Hepatocyte (in vitro differentiated cells): ENCODE results near the gene TBC1D12. TPM values are rescaled to one million over a fixed set of nuclear protein-coding genes. Genes with fewer than 3 reads are reported as not detected.

Experiments
- DNase-seq: peaks from one replicate; pipeline ENCODE4 v3.0.0-alpha.2; 2016; ENCODE audit warnings: low spot score
- H2AFZ ChIP-seq: fragments of 200-600 bp; sonication (generic); 2 replicates; pipeline ENCODE4 v1.6.0; 2016; ENCODE audit warnings: antibody characterized with exemption, mild to moderate bottlenecking
- H3K27ac ChIP-seq: fragments of 200-600 bp; sonication (generic); 2 replicates; pipeline ENCODE4 v1.5.1; 2016; ENCODE audit warnings: mild to moderate bottlenecking
- H3K27me3 ChIP-seq: fragments of 200-600 bp; sonication (generic); 2 replicates; pipeline ENCODE4 v1.6.1; 2016
- H3K36me3 ChIP-seq: fragments of 200-600 bp; sonication (generic); replicated peaks from 2 replicates; pipeline ENCODE4 v1.5.1; 2016; ENCODE audit warnings: low read depth; ENCODE audit not compliant: insufficient read depth
- H3K4me1 ChIP-seq: fragments of 200-600 bp; sonication (generic); 2 replicates; pipeline ENCODE4 v1.5.1; 2016; ENCODE audit warnings: mild to moderate bottlenecking, moderate library complexity; ENCODE audit not compliant: insufficient read depth
- H3K4me2 ChIP-seq: fragments of 200-600 bp; sonication (generic); 2 replicates; pipeline ENCODE4 v1.6.0; 2016
- H3K4me3 ChIP-seq: fragments of 200-600 bp; sonication (generic); 2 replicates; pipeline ENCODE4 v1.5.1; 2016; ENCODE audit warnings: mild to moderate bottlenecking
- H3K79me2 ChIP-seq: fragments of 200-600 bp; sonication (generic); 2 replicates; pipeline ENCODE4 v1.6.0; 2017; ENCODE audit warnings: mild to moderate bottlenecking
- H3K9me2 ChIP-seq: fragments of 200-600 bp; sonication (generic); replicated peaks from 2 replicates; pipeline ENCODE4 v1.6.0; 2017; ENCODE audit warnings: mild to moderate bottlenecking; ENCODE audit not compliant: insufficient read depth
- H3K9me3 ChIP-seq: fragments of 200-600 bp; sonication (generic); 2 replicates; pipeline ENCODE4 v1.5.1; 2016; ENCODE audit warnings: low read depth, mild to moderate bottlenecking
- H4K20me1 ChIP-seq: fragments of 200-600 bp; sonication (generic); 2 replicates; pipeline ENCODE4 v1.6.0; 2016; ENCODE audit warnings: mild to moderate bottlenecking; ENCODE audit not compliant: insufficient read depth, poor library complexity, severe bottlenecking
- CTCF ChIP-seq: fragments of 200-600 bp; sonication (generic); IDR thresholded peaks from 2 replicates; pipeline ENCODE4 v1.5.1; 2016; ENCODE audit warnings: antibody characterized with exemption, mild to moderate bottlenecking; ENCODE audit not compliant: poor library complexity
- EZH2 ChIP-seq: fragments of 200-600 bp; sonication (generic); IDR thresholded peaks from 2 replicates; pipeline ENCODE4 v1.6.1; 2016; ENCODE audit warnings: antibody characterized with exemption, mild to moderate bottlenecking, borderline replicate concordance
- EZH2phosphoT487 ChIP-seq: fragments of 200-600 bp; sonication (generic); IDR thresholded peaks from one replicate; pipeline ENCODE4 v1.6.1; 2018; ENCODE audit warnings: antibody characterized with exemption, mild to moderate bottlenecking, low read depth, moderate library complexity; ENCODE audit not compliant: unreplicated experiment, severe bottlenecking
- WGBS: methylation state at CpG from one replicate; pipeline ENCODE4 v1.1.6; 2016; ENCODE audit warnings: low lambda C conversion rate; ENCODE audit errors: missing lambda C conversion rate; 5-methylcytosine and 5-hydroxymethylcytosine counted together
- polyA plus RNA-seq: library from polyadenylated mRNA; unstranded; fragments of >200 nt; fragmentation: Nextera tagmentation; extraction: Ambion mirVana; gene quantifications from 2 replicates; pipeline ENCODE4 v1.2.1, GENCODE V29; 2016
- total RNA-seq: library from RNA; depleted of rRNA; stranded (reverse); fragments of >200 nt; gene quantifications from 2 replicates; pipeline ENCODE4 v1.2.3, GENCODE V29; 2014

Gene TBC1D12
- total and polyA plus RNA-seq, 2 experiments from 2014 or later, result 9.2 to 15.6 TPM

DNA sequence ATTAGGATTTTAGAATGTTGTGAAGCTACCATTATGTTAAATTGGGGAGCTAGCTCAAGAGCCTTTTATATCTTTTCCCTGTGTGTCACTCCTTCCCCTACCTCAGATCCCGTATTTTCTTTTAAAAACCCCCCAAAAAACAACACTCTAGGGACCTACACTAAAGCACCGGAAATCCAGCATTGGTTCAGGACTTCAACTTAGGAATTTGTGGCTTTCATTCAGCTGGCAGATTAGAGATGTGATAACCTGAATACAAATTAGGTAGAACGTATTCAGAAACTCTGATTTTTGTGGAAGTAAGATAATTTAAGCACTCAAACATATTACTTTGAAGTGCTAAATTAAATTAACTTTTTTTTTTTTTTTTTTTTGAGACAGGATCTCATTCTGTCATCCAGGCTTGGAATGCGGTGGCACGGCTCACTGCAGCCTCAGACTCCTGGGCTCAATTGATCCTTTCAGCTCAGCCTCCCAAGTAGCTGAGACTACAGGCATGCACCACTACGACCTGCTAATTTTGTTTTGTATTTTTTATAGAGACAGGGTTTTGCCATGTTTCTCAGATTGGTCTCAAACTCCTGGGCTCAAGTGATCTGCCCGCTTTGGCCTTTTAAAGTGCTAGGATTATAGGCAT is 6.8 kb downstream of the TBC1D12 start:
- H3K27ac ChIP-seq, result no peak overlapping the region
- peaks cover 11% of the 10 kb centered on the region for H4K20me1 ChIP-seq
- H3K4me1 ChIP-seq, result peaks cover 11% of the 10 kb centered on the region
- H3K9me3 ChIP-seq, result no peaks in the 10 kb centered on the region
- H3K27me3 ChIP-seq, result no peaks in the 10 kb centered on the region
- H2AFZ ChIP-seq, result no peak overlapping the region
- no peaks in the 10 kb centered on the region for H3K9me2 ChIP-seq
- H3K4me3 ChIP-seq, result no peak overlapping the region
- no peak overlapping the region for H3K4me2 ChIP-seq
- TF ChIP-seq EZH2 (no peak), EZH2phosphoT487 (no peak), CTCF (no peak)
- H3K36me3 ChIP-seq, result no peaks in the 10 kb centered on the region
- DNase-seq, result no peak
- 67% methylated on average over 7 of the region's 7 CpGs for WGBS
- peaks cover 100% of the 10 kb centered on the region for H3K79me2 ChIP-seq

GRCh38 chr10:94411304-94411703 is 9.0 kb downstream of the TBC1D12 start:
- Histone ChIP-seq H3K4me1 (peaks cover 7% of the 10 kb centered on the region), H3K4me3 (no peak overlapping the region), H3K36me3 (no peaks in the 10 kb centered on the region), H3K27me3 (no peaks in the 10 kb centered on the region), H3K9me3 (no peaks in the 10 kb centered on the region), H3K9me2 (no peaks in the 10 kb centered on the region), H3K4me2 (no peak overlapping the region), H2AFZ (no peak overlapping the region), H3K79me2 (peaks cover 99% of the 10 kb centered on the region), H4K20me1 (peaks cover 5% of the 10 kb centered on the region), H3K27ac (no peak overlapping the region)
- TF ChIP-seq EZH2phosphoT487 (no peak), CTCF (no peak), EZH2 (no peak)
- no peak for DNase-seq
- 95% methylated on average over 3 of the region's 3 CpGs for WGBS

DNA sequence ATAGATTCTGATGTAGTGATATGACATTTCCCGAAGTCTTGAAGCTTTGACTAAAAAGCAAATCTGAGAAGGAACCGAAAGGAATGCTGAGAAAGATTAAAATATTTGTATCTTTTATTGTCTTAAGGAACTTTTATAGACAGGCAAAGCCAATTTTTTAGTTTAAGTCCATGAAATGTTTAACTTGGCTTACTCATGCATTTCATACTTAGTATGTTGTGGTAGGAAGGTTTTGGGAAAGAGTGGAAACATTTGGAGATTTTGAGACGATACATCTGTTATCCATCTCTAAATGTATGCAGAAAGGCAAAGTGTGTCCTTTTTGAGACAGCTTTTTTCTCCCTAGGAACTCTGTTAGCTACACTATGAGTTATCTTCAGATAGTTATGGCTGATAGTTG is 10.1 kb downstream of the TBC1D12 start:
- Histone ChIP-seq H3K9me2 (no peaks in the 10 kb centered on the region), H3K4me3 (no peak overlapping the region), H4K20me1 (peaks cover 5% of the 10 kb centered on the region), H3K9me3 (no peaks in the 10 kb centered on the region), H3K4me2 (peak overlapping the region; percentile 4), H3K27me3 (no peaks in the 10 kb centered on the region), H3K4me1 (peaks cover 7% of the 10 kb centered on the region), H2AFZ (no peak overlapping the region), H3K27ac (no peak overlapping the region), H3K79me2 (peaks cover 99% of the 10 kb centered on the region), H3K36me3 (no peaks in the 10 kb centered on the region)
- DNase-seq, result no peak
- WGBS, result 69% methylated on average over 3 of the region's 3 CpGs
- TF ChIP-seq EZH2, result no peak
- TF ChIP-seq EZH2phosphoT487, result no peak
- TF ChIP-seq CTCF, result no peak
